ENCODE data around the gene COL4A5.

Gene COL4A5

GRCh38 chrX:108712886-108713285 is 273.2 kb downstream of the COL4A5 start:
- Histone ChIP-seq H3K27me3 (no peaks in the 10 kb centered on the region), H3K4me1 (ENCODE audit: control insufficient read depth in 1 of 2, insufficient read depth in 1 of 2, low read depth in 1 of 2, low read length in 1 of 2) (no peaks in the 10 kb centered on the region), H3K9me3 (no peaks in the 10 kb centered on the region), H3K4me3 (ENCODE audit: low read depth in 1 of 2, low read length in 1 of 2) (no peak overlapping the region), H3K27ac (no peak overlapping the region), H3K36me3 (no peaks in the 10 kb centered on the region)
- TF ChIP-seq, protein P1, sequence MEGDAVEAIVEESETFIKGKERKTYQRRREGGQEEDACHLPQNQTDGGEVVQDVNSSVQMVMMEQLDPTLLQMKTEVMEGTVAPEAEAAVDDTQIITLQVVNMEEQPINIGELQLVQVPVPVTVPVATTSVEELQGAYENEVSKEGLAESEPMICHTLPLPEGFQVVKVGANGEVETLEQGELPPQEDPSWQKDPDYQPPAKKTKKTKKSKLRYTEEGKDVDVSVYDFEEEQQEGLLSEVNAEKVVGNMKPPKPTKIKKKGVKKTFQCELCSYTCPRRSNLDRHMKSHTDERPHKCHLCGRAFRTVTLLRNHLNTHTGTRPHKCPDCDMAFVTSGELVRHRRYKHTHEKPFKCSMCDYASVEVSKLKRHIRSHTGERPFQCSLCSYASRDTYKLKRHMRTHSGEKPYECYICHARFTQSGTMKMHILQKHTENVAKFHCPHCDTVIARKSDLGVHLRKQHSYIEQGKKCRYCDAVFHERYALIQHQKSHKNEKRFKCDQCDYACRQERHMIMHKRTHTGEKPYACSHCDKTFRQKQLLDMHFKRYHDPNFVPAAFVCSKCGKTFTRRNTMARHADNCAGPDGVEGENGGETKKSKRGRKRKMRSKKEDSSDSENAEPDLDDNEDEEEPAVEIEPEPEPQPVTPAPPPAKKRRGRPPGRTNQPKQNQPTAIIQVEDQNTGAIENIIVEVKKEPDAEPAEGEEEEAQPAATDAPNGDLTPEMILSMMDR (IDR thresholded peaks at IDR 0.05), result no peak

DNA sequence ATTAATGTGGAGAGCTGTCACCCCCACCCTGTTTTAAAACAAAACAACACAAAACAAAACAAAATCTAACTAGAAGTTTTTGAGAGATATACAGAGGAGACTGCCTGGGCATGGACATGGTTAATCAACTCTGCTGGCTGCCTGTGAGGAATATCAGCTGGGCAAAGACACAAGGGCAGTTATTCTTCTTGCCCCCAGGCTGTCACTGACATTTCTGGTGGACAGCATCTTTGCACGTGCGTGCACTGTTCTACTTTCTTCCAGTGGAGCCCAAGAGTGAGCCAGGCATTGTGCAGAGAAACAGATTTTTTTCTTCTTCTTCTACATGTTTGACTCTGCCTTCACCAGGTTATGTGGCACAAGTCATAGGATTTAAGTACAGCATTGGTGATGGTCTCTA is 282.9 kb downstream of the COL4A5 start:
- TF ChIP-seq, protein P1 (IDR thresholded peaks at IDR 0.05), result no peak
- H3K4me1 ChIP-seq (ENCODE audit: control insufficient read depth in 1 of 2, insufficient read depth in 1 of 2, low read depth in 1 of 2, low read length in 1 of 2), result no peaks in the 10 kb centered on the region
- H3K27me3 ChIP-seq, result no peaks in the 10 kb centered on the region
- H3K9me3 ChIP-seq, result no peaks in the 10 kb centered on the region
- H3K36me3 ChIP-seq, result no peaks in the 10 kb centered on the region
- H3K4me3 ChIP-seq (ENCODE audit: low read depth in 1 of 2, low read length in 1 of 2), result no peak overlapping the region
- H3K27ac ChIP-seq, result no peak overlapping the region

GRCh38 chrX:108726748-108727147 is 287.1 kb downstream of the COL4A5 start:
- Histone ChIP-seq H3K27me3 (peaks cover 21% of the 10 kb centered on the region), H3K9me3 (no peaks in the 10 kb centered on the region), H3K27ac (no peak overlapping the region), H3K36me3 (no peaks in the 10 kb centered on the region), H3K4me3 (ENCODE audit: low read depth in 1 of 2, low read length in 1 of 2) (no peak overlapping the region), H3K4me1 (ENCODE audit: control insufficient read depth in 1 of 2, insufficient read depth in 1 of 2, low read depth in 1 of 2, low read length in 1 of 2) (no peaks in the 10 kb centered on the region)
- TF ChIP-seq, protein P1 (IDR thresholded peaks at IDR 0.05), result no peak

DNA sequence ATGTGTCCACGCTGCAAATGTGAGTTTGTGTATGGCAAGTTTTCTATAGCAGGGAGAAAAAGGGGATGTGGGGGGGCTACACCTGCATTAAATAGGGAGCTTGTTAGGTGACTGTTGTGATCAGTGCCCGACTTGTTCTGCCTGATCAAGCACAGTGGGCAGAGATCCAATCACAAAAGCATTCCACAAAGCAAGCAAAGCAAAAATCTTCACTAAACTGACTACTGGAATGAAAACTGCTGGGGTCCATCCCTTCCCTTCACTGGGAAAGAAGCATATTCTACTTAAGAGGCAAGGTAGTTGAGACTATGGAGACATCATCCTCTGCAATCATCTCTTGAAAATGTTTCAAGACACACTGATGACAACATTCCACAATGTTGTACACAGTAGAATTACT is 291.5 kb downstream of the COL4A5 start:
- Histone ChIP-seq H3K4me1 (ENCODE audit: control insufficient read depth in 1 of 2, insufficient read depth in 1 of 2, low read depth in 1 of 2, low read length in 1 of 2) (no peaks in the 10 kb centered on the region), H3K4me3 (ENCODE audit: low read depth in 1 of 2, low read length in 1 of 2) (no peak overlapping the region), H3K36me3 (no peaks in the 10 kb centered on the region), H3K9me3 (no peaks in the 10 kb centered on the region), H3K27me3 (peaks cover 65% of the 10 kb centered on the region), H3K27ac (no peak overlapping the region)
- TF ChIP-seq, protein P1 (IDR thresholded peaks at IDR 0.05), result no peak

GRCh38 chrX:108732630-108733321 is 293.1 kb downstream of the COL4A5 start:
- H3K9me3 ChIP-seq, result no peaks in the 10 kb centered on the region
- H3K27ac ChIP-seq, result no peak overlapping the region
- H3K4me1 ChIP-seq (ENCODE audit: control insufficient read depth in 1 of 2, insufficient read depth in 1 of 2, low read depth in 1 of 2, low read length in 1 of 2), result no peaks in the 10 kb centered on the region
- H3K36me3 ChIP-seq, result no peaks in the 10 kb centered on the region
- TF ChIP-seq, protein P1 (IDR thresholded peaks at IDR 0.05), result no peak
- H3K4me3 ChIP-seq (ENCODE audit: low read depth in 1 of 2, low read length in 1 of 2), result no peak overlapping the region
- H3K27me3 ChIP-seq, result peaks cover 81% of the 10 kb centered on the region
